GM19452 (cell line): Measurements from ENCODE around the gene CD109.
"Not testable (repeated sequence)": the region's sequence is repeated elsewhere in the genome, so short reads cannot be mapped to it uniquely, and the experiment has no call there.

Source experiments
- ATAC-seq: cut with Tn5 transposase; IDR thresholded peaks from one replicate; pipeline ENCODE4 v1.9.1; 2021; ENCODE audit not compliant: unreplicated experiment

Gene CD109

DNA sequence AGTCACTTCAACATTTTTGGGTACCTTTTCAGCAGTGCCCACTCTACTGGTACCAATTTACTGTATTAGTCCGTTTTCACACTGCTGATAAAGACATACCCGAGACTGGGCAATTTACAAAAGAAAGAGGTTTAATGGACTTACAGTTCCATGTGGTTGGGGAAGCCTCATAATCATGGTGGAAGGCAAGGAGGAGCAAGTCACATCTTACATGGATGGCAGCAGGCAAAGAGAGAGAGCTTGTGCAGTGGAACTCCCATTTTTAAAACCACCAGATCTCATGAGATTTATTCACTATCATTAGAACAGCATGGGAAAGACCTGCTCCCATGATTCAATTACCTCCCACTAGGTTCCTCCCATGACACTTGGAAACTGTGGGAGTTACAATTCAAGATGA is 12.4 kb upstream of the CD109 start:
- ATAC-seq = not testable (repeated sequence)

DNA sequence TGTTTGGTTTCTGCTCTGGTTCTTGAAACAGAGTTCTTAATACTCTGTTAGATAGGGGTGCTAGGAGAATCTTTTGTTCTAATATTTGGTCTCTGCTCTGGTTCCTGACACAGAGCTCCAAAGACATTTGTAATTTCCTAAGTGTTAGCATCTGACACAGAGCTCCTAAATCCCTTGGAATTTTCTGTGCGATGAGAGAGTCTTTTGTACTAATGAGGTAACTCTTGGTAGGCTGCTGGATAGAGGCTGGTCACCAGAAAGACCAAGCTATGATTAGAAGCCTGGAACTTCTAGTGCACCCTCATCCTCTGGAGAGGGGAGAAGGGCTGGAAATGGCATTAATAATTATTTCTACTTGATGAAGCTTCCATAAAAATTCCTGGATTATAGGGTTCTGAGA is 7.7 kb upstream of the CD109 start:
- no peak for ATAC-seq

DNA sequence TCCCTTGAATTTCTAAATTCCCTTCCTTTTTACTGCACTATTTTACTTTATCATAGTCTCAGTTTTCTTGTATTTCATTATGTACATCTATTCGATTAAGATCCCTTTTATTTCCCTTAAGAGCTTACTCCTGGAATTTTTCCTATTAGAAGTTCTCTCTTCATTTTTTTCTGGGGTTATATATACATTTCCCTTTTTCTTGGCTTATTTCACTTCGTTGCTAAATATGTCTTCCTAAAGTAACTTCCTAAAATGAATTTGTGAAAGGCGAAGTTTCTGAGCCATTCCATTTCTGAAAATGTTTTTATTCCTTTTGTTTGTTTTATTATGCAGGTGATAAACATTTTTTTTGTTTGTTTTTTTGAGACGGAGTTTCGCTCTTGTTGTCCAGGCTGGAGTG is 5.9 kb upstream of the CD109 start:
- no peak for ATAC-seq

DNA sequence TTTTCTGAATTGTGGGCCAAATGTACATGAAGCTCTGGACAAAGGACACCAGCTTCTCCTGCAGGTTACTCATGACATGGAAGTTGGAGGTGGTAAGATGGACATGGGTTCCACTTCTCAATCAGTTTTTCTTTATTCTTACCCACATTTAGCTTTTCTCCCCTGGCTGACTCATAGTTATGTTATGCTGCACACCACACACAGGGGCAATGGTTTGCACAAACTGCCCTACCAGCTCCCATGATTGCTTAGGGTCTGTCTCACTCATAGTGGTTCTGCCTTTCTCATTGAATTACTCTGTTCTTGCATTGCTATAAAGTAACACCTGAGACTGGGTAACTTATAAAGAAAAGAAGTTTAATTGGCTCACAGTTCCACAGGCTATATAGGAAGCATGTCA is 4.5 kb upstream of the CD109 start:
- no peak for ATAC-seq

DNA sequence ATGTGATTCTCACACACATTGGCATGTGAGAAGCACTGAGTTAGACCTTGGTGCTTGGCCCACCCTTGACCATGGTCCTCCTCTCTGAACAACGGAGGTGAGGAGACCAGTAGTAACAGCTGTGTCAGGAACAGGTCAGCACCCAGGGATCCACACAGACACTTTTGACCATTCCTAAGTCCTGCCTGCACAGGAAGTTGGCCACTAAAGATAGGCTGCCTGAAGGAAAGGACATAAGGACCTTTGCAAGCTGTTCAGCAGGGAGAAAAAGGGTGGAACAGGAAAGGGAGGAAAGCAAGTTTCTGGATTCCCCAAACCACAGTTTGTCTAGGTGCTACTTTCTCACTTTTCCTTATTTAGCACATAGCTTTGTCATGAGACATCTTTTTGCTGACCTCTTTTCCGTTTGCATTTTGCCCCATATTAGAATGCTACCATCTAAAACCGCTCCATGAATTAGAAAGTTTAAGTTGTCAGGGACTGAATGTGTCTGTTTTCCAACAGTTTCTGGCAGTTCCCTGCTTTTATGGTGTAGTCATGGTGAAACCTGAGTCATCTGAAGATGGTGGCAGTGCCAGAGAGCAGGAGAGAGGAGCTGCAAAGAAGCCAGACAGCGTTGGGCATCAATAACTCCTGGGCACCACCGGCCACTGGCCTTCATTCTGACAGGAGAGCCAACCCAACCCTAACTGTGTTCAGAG is 1.1 kb upstream of the CD109 start:
- ATAC-seq = no peak

DNA sequence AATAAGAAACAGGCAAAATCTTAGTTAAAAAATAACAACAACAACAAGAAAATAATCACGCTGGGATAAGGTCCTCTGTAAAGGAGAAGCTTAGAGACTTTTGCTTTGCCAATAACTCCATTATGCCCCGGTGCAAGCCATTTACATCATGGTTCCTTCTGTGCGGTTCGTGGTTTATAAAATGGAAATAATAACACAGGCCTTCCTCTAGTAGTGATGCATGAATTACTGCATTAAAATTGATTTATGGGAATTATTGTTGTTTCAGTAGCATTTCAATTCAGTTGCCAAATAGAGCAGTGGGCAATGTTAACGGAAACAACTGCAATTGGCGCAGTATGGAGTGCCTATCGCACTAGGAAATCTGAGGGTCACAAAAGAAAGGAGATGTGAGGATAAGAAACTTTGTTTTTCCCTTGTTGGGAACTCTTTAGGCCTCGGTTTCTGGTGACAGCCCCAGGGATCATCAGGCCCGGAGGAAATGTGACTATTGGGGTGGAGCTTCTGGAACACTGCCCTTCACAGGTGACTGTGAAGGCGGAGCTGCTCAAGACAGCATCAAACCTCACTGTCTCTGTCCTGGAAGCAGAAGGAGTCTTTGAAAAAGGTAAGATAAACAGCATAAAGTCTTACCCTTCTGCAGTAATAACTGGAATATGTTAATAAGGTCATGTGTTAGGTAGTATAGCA is 1.1 kb downstream of the CD109 start:
- ATAC-seq = no peak

DNA sequence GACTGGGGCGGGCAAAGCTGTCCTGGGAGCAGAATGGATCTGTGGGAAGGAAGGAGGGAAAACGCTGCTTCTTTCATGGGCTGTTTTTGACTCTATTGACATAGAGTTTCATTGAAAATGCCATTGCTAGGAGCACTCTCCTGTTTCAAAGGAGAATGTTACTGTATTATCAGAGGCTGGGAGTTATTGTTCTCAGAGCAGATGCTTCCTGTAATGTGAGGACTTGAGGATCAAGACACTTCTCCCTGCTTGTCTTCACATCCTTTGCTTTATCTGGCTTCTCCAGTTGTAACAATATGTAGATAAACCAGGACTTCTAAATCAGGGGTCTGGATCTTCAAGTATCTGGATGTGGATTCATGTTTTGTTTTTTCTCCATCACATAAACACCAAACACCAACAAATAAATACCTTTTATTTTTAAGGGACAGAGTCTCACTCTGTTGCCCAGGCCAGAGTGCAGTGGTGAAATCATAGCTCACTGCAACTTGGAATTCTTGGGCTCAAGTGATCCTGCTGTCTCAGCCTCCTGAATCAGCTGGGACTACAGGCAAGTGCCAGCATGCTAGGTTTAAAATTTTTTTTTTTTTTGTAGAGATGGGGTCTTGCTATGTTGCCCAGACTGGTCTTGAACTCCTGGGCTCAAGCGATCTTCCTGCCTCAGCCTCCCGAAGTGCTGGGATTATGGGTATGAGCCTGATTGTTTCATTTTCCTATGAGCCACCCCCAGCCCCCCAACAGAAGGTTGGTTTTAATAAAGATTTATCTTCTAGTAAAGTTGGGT is 3.9 kb downstream of the CD109 start:
- no peak for ATAC-seq

DNA sequence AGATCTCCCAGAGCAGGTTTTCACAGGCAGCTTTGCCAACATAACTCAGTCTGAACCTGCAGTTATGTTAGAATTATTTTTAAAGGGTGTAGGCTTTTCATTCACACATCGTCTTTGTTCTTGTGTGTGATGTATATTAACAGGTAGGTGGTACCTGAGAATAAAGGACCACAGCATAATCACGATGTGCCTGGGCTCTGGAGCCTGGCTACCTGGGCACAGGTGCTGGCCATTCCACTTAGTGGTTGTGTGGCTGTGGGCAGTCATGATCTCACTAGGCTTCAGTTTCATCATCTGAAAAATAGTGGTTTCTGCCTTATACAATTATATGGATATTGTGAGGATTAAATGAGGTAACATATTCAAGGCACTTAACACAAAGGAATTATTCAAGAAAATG is 6.4 kb downstream of the CD109 start:
- no peak for ATAC-seq

DNA sequence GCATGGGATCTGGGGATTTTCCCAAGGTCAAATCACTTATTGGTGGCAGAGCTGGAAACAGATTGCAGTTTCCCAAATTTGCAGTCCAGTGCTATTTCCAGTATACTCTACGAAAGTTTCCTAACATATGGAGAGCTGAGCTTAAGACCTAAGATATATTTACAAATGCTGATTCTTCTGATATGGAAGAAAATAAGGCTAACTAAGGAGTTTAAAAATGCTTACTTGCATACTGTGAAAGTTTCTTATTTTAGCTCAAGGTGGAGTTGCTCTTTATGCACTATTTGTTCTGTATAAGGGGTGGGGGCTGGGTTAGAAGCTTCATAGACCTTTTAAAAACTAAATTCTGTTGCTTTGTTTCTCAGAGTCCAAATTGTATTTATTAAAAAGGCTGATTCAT is 7.5 kb downstream of the CD109 start:
- no peak for ATAC-seq

DNA sequence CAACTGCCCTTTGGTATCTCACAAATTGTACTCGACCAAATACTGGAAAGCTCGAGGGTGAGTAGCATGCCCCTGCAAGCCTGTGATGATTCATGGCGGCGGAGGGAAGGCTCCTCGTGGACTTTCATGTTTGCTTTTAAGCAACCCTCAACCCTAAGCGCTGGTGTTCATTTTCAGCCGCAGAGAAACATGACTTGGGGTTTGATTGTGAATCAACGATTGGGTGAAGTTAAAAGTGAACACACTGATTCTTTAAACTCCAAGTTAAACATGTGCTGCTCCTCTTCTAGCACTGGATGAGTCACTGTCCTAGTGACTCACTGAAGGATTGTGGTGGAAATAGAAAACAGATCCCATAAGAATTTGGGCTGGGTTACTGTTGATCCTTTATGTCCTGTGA is 8.3 kb downstream of the CD109 start:
- ATAC-seq = no peak

DNA sequence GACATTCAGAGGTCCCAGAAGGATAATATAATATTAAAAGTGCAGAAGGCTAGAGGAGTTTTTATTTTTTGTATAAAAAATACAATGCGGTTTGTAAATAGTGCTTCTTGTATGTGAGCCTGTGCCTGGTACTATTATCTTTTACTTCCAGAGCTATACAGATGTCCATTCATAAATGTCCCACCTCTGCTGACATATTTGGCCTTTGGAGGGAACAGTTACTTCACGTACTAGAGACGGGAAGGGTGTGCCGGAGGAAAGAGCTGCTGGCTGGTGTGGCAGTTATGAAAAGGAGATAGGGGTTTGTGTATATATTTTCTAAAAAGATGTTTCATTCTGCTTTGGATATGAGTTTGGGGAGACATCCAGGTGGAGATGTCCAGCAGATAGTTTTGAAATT is 8.8 kb downstream of the CD109 start:
- ATAC-seq = no peak

DNA sequence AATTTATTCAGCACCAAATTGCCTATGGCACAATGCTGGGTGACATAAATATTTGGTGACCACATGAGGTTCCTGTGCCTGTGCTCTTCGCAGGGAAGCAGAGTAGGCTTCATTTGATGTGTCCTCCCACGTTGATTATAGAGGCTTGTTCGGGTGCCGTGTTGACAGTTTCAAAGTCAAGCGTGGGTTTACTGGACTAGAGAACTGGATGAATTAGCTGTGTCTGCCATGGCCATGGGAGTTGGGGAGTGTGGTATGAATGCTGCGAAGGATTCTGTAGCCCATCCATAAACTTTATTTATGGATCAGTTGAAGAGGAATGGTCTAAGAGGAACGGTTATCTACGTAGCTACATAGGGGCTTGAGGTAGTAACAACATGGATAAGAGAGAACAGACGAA is 11.0 kb downstream of the CD109 start:
- no peak for ATAC-seq

DNA sequence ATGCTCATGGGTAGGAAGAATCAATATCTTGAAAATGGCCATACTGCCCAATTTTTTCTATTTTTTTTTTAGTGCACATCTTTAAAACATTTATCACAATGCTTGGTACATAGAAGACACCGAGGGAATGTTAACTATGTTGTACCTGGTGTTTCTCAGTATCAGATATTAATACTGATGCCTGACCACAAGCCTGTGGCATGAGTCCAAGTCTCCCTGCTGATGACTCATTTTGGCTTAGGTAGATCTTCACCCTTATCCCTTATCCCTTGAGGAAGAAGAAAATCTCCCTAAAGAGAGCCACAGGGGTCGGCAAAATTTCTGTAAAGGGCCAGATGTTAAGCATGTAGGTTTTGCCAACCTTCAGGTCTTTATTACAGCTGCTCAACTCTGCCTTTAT is 14.5 kb downstream of the CD109 start:
- no peak for ATAC-seq

DNA sequence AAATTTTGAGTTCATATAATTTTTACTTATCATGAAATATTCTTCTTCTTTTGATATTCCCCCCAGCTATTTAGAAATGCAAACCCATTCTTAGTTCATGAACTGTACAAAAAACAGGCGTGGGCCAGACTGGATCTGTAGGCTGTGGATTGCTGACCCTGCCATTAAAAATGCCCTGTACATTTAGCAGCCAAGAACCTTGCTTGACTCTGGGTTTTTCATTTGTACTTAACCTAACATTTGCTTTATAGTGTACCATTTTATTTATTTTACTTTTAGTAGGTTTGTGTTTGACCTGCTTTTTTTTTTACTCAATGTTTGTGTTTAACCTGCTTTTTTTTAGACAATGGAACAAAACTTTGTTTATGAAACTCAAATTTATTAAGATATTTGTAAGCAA is 14.9 kb downstream of the CD109 start:
- ATAC-seq = no peak

DNA sequence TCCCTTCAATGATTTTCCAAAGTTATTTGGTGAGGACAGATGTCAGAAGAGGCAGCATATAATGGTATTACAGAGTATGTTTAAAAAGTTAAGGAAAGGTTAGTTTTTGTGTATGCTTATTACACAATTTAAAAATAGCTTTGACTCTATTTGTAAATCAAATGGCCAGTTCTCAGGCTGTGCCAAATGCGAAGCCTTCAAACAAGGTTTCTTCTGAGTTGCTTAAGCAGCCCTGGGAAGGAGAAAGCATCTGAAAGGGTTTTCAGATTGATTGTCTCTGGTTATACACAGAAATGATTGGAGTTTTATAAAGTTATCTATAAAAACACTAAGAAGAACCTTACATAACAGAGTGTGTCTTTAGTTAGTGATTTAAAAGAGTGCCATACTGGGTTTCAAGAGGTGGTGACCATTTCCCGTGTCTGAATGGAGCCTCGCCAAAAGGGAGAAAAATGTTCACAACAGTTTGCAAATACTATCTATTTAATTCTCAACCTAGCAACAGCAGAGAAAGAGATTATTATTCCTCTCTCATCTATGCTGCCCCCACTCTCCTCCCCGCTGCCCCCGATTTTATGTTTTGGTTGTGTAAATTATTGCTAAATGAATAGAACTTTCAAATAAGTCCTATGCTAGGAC is 16.7 kb downstream of the CD109 start:
- ATAC-seq = no peak

DNA sequence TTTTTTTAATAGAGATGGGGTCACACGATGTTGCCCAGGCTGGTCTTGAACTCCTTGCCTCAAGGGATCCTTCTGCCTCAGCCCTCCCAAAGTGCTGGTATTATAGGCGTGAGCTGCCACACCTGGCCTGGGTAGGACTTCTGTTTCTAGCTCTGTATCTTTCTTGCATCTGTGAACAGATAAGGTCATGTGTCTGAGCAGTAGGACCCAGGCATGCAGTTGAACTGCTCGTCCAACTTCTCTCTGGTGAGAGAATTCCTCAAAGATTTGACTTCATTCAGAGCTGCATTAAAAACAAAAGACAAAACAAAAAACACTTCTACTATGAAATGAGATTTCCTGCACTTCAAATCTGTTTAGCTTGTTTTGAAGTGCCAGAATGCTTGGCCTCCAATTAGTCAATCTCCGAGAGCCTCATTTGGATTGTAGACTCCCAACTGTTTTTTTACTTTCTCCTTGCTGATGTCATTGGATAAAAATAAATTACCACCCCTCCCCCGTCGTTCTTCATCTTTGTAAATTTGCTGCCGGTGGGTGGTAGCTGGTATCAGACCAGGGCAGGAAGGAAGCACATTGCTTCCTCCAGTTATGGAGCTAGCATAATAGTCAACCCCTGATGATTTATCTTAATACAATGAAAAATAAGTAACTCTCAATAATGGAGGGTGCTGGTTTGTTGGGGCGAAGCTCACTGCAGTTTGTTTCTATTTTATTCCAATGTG is 17.6 kb downstream of the CD109 start:
- no peak for ATAC-seq

DNA sequence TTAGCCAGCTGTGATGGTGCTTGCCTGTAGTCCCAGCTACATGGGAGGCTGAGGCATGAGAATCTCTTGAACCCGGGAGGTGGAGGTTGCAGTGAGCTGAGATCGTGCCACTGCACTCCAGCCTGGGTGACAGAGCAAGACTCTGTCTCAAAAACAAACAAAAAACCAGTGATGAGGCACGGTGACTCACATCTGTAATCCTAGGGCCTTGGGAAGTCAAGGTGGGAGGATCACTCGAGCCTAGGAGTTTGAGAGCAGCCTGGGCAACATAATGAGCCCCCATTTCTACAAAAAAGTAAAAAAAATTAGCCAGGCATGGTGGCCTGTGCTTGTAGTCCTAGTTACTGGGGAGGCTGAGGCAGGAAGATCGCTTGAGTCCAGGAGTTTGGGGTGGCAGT is 19.1 kb downstream of the CD109 start:
- not testable (repeated sequence) for ATAC-seq

DNA sequence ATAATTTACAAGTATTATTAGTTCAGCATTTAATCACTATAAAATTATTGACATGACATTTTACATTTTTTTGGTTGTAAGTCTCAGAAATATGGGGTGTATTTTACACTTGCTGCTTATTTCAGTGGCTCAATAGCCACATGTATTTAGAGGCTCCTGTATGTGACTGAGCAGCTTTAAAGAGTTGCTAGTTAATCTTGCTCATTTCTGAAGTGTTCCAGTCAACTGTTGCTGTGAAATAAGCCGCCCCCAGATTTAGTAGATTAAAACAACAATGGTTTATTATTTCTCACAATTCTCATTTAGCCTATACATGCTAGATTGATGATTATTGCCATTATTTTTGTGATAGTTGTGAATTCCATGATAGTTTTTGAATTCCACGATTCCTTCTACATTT is 23.0 kb downstream of the CD109 start:
- ATAC-seq = no peak

DNA sequence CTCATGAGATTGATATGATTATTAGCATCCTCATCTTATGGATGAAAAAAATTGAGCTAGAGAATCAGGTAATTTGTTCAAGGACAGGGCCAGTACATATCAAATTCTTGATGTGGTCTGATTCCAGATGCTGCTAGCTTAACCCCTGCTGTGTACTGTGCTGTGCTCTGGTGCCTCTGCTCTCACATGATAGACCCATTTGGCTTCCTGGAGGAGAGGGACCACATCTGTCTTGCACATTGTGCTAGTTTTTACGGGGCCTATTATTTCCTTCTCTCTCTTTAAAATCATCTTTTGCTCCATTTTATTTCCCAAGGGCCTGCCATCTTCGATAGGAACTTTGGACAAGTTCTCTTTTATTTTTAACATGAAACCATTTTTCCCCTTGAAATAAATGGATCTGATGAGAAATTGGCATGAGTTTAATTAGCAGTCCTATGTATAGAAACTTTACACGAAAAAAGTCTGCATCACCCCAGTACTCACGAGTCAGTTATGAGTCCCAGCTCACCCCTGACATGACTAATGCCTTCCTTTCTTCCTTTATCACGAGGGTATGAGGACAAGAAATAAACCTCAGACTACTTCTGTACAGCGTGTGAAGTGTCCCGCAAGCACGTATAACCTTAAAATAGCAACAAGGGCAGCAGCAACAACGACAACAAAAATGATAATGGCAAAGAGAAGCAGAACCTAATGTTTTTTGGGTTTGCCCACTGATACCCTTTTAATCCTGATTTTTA is 26.5 kb downstream of the CD109 start:
- ATAC-seq = peak; percentile 69

DNA sequence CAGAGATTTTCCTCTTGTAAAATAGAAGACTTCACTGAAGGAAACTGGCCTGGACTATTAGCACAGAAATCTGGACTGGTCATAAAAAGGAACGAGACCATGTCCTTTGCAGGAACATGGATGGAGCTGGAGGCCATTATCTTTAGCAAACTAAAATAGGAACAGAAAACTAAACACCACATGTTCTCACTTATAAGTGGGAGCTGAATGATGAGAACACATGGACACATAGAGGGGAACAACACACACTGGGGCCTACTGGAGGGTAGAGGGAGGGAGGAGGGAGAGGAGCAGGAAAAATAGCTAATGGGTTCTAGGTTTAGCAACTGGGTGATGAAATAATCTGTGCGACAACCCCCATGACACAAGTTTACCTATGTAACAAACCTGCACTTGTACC is 27.5 kb downstream of the CD109 start:
- ATAC-seq = not testable (repeated sequence)
